Urothelium cell line (cell line): ENCODE results near the gene BICRAL.
A peak's percentile ranks its signal among the peaks of the same experiment; 100 is the strongest.
"Not testable (repeated sequence)": the region's sequence is repeated elsewhere in the genome, so short reads cannot be mapped to it uniquely, and the experiment has no call there.

Source experiments
- DNase-seq: peaks from one replicate; pipeline ENCODE4 v3.0.0; 2011; ENCODE audit warnings: low spot score, mixed read lengths
- FAIRE-seq: peaks from 2 replicates; lab custom pipeline; 2011; peaks lifted over from hg19 to GRCh38; lab: Jason Lieb, UNC

Gene BICRAL

DNA sequence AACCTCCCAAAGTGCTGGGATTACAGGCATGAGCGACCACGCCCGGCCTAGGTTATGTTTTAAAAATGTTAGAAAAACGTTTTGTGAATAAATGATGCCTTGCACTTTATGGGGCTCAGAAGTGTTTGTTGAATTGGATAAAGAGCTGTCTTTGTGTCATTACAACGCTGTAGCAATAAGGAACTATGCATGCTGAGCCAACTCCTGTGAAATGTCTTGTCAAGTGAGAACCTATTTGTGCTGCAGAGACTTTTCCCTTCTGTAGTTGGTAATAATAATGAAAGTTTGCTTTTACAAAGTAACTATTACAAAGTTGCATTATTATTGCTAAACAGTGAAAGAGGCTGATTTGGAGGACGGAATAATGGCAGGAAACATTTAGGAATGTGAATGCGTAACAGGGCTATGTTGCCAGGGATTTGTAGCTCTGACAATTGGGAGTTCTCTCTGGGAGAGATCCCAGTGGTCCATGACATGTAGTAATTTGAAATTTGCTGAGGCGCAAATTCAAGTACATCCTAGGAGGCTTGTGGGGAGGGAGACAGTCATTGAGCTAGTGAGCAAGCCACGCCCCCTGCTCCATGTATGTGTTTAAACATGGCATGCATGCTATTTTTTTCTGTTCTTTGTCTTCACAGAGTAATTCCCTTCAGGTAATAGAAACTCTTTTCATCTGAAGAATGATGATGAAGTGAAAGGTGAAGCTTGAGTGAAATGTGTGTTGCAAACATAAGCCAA, 16.8 kb upstream of the BICRAL start:
- no peak for FAIRE-seq
- no peak for DNase-seq

DNA sequence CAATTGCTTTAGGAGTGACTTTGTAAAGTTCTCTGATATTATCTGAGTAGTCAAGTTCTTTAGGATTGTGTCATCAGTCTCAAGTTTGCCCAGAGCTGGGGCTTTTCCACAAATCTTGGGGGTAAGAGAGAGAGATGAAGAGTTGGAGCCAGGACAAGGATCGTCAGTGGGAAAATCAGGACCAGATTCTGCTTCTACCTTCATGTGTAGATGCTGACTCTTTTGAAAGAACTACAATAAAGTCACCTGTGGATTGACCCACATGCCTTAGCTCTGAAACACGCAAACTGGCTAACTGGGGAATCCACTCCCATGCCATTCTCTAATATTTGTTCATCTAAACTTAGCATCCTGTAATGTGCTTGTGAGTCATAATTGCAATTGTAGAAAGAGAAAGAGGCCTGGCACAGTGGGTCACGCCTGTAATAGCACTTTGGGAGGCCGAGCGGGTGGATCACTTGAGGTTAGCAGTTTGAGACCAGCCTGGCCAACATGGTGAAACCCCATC, 15.6 kb upstream of the BICRAL start:
- FAIRE-seq, result no peak
- peak; percentile 48 for DNase-seq

- FAIRE-seq, result no peak
- no peak for DNase-seq
Measured at GRCh38 chr6:42769051-42769450, 12.8 kb upstream of the BICRAL start.

- DNase-seq, result no peak
- FAIRE-seq, result no peak
Measured at GRCh38 chr6:42769836-42770235, 12.0 kb upstream of the BICRAL start.

DNA sequence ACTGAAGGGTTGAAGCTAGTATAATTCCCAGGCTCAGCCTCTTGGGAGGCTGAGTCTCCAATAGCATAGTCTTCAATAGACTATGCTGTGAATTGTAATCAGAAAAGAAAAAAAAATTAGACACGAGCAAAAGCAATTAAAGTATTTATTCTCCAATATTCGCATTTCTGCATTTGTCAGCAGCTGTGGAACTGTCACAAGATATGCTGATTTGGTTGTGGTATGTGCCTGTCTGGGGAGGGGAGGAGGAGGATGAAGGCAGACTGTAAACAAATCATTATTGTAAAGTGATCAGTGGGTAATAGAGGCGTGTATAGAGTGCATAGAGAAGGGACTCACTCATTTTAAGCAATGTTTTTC, 10.1 kb upstream of the BICRAL start:
- no peak for FAIRE-seq
- DNase-seq, result no peak

DNA sequence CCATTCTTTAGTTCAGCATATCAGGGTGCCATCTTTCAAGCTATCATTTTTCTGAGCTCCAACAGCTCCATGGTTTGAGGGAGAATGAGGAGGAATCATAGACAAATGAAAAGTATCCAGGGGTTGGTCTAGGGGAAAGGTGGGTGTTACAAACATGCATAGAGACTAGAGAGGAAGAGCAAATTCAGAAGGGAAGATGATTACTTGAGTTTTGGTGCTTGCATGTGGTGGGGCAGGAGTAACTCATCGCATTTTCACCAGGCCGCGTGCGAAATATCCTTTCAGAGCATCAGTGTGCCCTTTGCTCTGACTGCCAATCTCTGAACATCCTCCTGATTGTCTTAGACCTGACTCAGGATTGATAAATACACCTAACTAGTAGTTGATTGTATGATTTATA, 7.7 kb upstream of the BICRAL start:
- DNase-seq (no peak), FAIRE-seq (no peak)

DNA sequence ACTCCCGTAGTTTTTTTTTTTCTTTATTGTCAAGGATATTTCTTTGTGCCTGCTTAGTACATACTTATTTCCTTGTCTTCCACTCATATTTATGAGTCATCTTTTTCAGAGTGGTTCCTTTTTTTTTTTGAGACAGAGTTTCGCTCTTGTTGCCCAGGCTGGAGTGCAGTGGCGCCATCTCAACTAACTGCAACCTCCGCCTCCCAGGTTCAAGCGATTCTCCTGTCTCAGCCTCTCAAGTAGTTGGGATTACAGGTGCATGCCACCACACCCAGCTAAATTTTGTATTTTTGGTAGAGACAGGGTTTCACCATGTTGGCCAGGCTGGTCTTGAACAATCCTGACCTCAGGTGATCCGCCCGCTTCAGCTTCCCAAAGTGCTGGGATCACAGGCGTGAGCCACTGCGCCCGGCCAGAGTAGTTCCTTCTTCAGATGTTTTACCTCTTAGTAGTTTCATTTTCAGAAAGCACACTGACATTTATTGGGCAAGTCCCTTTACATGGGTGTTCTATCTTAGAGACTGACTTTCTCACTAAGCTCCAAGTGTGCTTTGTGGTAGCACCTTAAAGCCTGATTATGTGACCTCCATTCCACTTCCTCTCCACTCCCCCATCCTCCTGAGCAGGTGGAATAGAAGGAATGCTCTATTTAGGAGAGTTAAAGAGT, 6.9 kb upstream of the BICRAL start:
- not testable (repeated sequence) for FAIRE-seq, DNase-seq

GRCh38 chr6:42777126-42777822, 4.6 kb upstream of the BICRAL start:
- no peak for FAIRE-seq
- DNase-seq, result no peak

GRCh38 chr6:42778122-42778521, 3.7 kb upstream of the BICRAL start:
- DNase-seq (no peak), FAIRE-seq (no peak)

GRCh38 chr6:42779521-42779920, 2.3 kb upstream of the BICRAL start:
- FAIRE-seq, result no peak

DNA sequence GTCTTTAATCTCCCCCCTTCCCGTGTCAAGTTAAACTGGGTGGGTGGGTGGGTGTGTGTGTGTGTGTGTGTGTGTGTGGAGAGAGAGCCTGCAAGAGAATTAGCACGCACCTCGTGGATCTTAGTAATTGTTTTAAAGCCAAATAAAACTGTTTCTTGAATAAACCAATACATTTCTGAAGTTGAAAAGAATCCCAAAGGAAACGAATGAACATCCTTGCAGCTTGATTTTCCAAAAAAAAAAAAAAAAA, 381 bp upstream of the BICRAL start:
- DNase-seq, result peak; percentile 20
- no peak for FAIRE-seq

More at GRCh38 chr6:42779521-42779920, 2.3 kb upstream of the BICRAL start:
- DNase-seq, result no peak

DNA sequence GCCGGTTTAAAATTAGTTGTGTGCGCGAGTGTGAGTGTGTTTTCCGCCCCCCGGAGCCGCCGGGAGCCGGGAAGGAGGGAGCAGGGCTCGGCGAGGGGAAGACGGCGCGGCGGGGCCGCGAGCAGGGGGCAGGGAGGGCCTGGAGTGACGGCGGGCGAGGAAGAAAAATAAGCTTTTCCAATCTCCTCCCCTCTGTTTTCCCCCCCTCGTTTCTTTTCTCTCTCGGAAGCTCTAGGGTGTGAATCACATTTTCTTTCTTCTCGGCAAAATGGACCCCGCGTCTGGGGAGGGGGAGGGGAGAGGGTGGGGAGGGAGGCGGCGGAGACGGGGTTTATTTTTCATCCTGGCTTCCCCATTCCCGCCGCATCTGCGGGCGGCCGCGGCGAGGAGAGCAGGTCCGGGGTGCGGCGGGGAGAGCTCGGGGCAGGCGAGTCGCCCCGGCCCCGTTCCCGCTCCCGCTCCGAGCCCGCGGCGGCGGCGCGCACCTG, 881 bp downstream of the BICRAL start:
- DNase-seq (no peak), FAIRE-seq (no peak)

DNA sequence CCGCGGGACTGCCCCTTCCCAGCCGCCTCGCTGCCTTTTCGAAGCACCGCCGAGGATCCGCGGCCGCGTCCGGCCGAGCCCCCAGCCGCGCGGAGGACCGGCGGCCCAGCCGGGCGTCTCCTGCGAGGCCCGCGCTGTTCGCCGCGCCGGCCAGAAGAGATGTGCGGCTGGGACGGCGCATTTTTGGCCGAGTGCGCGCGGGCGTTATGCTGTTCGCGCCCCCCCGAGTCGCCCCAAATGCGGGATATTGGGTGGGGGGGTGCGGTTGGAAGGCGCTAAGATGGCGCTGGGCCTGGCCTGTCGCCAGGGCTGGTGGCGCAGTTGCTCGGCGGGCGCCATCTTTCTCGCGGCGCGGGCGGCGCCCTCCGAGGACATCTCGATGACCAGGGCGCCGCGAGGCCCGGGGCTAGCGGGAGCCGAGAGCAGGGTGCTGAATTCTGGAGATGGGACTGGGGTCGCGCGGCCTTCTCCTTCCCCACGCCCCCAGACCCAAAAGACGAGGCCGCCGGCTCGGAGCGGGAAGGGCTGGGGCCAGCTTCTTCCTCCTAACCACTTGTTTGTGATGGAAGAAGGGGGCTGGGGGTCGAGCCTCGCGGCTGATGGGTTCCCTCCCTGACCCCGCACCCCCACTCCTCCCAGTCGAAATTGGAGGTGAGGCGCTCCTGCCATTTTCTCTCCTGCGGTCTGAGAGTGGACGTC, 1.5 kb downstream of the BICRAL start:
- DNase-seq (peak; percentile 79), FAIRE-seq (no peak)

DNA sequence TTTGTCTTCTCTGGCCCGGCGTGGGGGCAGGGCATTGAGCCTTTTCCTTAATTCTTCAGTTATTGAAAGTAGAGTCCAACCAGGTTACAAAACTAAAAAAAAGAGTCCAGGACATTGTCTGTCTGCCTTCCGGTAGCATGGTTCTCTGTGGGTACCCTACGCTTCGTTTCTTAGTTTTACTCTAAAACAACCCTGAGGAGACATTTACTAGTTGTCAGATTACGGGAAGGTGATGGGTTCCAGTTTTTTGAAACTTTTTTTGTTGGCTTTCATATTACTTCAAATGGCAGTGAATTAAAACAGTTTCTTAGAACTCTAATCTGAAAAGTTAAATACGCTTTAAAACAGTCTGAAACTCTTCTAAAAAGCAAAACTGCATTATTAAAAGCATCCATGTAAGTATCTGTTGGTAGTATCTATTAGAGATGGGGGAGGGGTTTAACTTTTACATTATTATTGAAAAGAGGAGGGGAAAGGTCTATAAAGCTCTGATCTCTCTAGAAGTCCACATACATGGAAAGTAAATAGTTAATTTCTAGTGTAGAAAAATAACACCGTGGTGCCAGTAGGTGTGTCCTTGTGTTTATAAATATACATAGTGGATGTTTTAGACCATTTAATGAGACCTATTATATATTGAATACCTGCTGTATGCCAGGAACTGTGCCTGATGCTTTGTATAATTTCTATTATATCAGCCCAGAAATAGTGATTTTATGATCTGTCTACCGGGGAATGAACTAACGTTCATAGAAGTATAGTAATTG, 2.2 kb downstream of the BICRAL start:
- DNase-seq (no peak), FAIRE-seq (no peak)

- FAIRE-seq (no peak), DNase-seq (no peak)
Measured at GRCh38 chr6:42784717-42785498, 3.1 kb downstream of the BICRAL start.

DNA sequence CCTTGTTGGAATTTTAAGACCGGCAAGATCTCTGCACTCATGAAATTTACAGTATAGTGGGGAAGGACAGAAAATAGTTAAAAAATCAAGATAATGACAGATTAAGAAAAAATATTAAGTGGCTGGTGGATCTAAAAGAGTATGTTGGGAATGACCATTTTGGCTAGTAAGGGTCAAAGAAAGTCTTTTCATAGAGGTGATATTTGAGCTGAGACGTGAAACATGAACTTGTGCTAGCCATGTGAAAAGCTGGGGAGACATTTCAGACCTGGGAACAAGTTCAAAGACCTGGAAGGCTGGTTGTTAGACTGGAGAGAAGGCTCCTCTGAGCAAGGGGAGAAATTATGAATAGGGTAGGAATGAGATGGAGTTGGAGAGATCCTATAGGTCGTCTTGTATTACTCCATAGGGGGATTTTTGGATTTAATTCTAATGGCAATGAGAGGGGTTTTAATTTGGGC, 4.7 kb downstream of the BICRAL start:
- no peak for DNase-seq
- FAIRE-seq, result no peak

DNA sequence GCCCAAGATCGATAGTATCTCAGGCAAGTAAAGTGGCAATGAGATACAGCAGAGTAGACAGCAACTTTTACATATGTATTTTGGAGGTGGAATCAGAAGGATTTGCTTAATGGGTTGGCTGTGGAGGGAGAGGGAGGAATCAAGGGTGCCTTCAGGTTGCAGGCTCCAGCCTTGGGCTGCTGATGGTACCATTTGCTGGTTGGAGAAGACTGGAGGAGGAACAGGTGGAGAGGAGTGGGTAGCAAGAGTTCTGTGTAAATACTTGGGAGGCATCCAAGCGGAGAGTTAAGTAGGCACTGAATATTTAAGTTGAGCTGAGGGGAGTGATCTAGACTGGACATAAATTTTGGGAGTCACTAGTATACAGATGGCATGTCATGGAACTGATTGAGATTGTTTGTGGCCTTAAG, 5.2 kb downstream of the BICRAL start:
- no peak for FAIRE-seq
- no peak for DNase-seq

- DNase-seq (no peak), FAIRE-seq (no peak)
Measured at GRCh38 chr6:42788671-42789070, 6.8 kb downstream of the BICRAL start.

GRCh38 chr6:42790549-42791181, 8.8 kb downstream of the BICRAL start:
- DNase-seq, result no peak
- no peak for FAIRE-seq
